Measurements from ENCODE around the gene C11orf86.

DNA sequence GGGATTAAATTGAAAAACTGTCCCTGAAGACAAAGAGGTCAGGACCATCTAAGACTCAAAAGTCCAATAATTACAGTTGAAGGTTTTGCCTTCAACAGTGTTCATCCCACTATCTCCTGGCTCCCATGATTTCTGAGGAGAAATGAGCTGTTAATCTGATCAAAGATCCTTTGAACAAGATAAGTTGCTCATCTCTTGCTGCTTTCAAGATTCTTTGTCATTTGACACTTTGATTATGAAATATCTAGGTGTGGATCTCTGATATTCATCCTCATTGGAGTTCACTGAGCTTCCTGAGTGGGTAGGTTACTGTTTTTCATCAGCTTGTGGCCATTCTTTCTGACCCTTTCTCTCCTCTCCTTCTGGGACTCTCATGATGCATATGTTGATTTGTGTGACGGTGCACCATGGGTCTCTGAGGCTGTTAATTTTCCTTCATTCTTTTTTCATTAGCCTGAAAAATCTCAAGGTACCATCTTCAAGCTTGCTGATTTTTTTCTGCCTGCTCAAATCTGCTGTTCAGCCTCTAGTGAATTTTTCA is 37.8 kb upstream of the C11orf86 start:
- TF ChIP-seq SP4 (IDR thresholded peaks at IDR 0.05; ENCODE audit: low read length) = no peak
- TF ChIP-seq, protein P1, sequence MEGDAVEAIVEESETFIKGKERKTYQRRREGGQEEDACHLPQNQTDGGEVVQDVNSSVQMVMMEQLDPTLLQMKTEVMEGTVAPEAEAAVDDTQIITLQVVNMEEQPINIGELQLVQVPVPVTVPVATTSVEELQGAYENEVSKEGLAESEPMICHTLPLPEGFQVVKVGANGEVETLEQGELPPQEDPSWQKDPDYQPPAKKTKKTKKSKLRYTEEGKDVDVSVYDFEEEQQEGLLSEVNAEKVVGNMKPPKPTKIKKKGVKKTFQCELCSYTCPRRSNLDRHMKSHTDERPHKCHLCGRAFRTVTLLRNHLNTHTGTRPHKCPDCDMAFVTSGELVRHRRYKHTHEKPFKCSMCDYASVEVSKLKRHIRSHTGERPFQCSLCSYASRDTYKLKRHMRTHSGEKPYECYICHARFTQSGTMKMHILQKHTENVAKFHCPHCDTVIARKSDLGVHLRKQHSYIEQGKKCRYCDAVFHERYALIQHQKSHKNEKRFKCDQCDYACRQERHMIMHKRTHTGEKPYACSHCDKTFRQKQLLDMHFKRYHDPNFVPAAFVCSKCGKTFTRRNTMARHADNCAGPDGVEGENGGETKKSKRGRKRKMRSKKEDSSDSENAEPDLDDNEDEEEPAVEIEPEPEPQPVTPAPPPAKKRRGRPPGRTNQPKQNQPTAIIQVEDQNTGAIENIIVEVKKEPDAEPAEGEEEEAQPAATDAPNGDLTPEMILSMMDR (IDR thresholded peaks at IDR 0.05; ENCODE audit: control extremely low read depth in 1 of 3, insufficient read depth in 1 of 3, low read depth in 1 of 3, low read length in 3 of 3) = no peak
- no peak for TF ChIP-seq POLR2A (IDR thresholded peaks at IDR 0.05; ENCODE audit: control extremely low read depth in 1 of 2, low read depth in 2 of 2, low read length in 2 of 2)
